K562 (cell line): Measurements from ENCODE around the gene ACTG2. TPM values are rescaled to one million over a fixed set of nuclear protein-coding genes. Genes with fewer than 3 reads are reported as not detected.

Source experiments
- E2F6 ChIP-seq, 2 experiments: IDR thresholded peaks; 2 replicates each; pipeline ENCODE4 v1.6.1; 2011; ENCODE audit warnings: borderline replicate concordance in 1 of 2, control low read depth in 1 of 2, low read depth in 1 of 2, low read length in 1 of 2, mild to moderate bottlenecking in 1 of 2, mixed read lengths in 1 of 2, moderate library complexity in 1 of 2; ENCODE audit not compliant: insufficient read depth in 1 of 2, insufficient read length in 1 of 2, poor library complexity in 1 of 2, severe bottlenecking in 1 of 2; ENCODE audit errors: extremely low read depth in 1 of 2
- TBL1XR1 ChIP-seq, 2 experiments: IDR thresholded peaks; 2 replicates each; pipeline ENCODE4 v1.6.1; 2012; ENCODE audit warnings: improper control_type of control experiment in 2 of 2, low read length in 2 of 2, mild to moderate bottlenecking in 1 of 2
- polyA plus RNA-seq, 8 experiments: library from polyadenylated mRNA; depleted of rRNA in 4 of 8; stranded (reverse) in 5 of 8; unstranded in 3 of 8; fragments of >200 nt; fragmentation: Nextera tagmentation in 2 of 8; fragmentation: Illumina TruSeq in 1 of 8; extraction: Ambion mirVana in 2 of 8; extraction: Trizol in 1 of 8; gene quantifications; 2 replicates each; pipeline versions ENCODE4 v1.2.1 to v1.2.3, GENCODE V29; 2011 to 2014; ENCODE audit warnings: inconsistent platforms in 1 of 8, missing spikeins in 1 of 8
- total RNA-seq, 7 experiments: library from RNA; depleted of rRNA in 6 of 7; stranded (reverse); fragments of >200 nt in 6 of 7; fragmentation: Illumina TruSeq in 2 of 7; extraction: Trizol in 2 of 7; gene quantifications; 2 replicates each; pipeline versions ENCODE4 v1.2.1 to v1.2.3, GENCODE V29; 2011 to 2021; ENCODE audit warnings: low replicate concordance in 1 of 7
- TF ChIP-seq, protein P1 (sequence below): fragments of 250-450 bp; sonication (Bioruptor Pico); IDR thresholded peaks from 2 replicates; pipeline ENCODE4 v1.8.0; 2022; ENCODE audit warnings: inconsistent platforms
- TF ChIP-seq, protein P2 (sequence below): fragments of 250-450 bp; sonication (Bioruptor Pico); IDR thresholded peaks from 2 replicates; pipeline ENCODE4 v1.8.0; 2022; ENCODE audit warnings: moderate library complexity, mild to moderate bottlenecking, inconsistent platforms

ACTG2 gene
- total and polyA plus RNA-seq, 9 of the 15 experiments (the other 6 are each of a cell fraction or from before 2014, with no cell fraction given) = 0.06 to 0.60 TPM; not detected in 7

GRCh38 chr2:73952499-73953446, 60.0 kb downstream of the ACTG2 start (continued):
- TF ChIP-seq E2F6 (IDR thresholded peaks at IDR 0.05; ENCODE audit: borderline replicate concordance in 1 of 2, extremely low read depth in 1 of 2, insufficient read depth in 1 of 2, insufficient read length in 1 of 2, low read depth in 1 of 2, low read length in 1 of 2, poor library complexity in 1 of 2, severe bottlenecking in 1 of 2) (no peak), TBL1XR1 (IDR thresholded peaks at IDR 0.05; ENCODE audit: low read length in 2 of 2) (no peak)
- TF ChIP-seq, protein P1, sequence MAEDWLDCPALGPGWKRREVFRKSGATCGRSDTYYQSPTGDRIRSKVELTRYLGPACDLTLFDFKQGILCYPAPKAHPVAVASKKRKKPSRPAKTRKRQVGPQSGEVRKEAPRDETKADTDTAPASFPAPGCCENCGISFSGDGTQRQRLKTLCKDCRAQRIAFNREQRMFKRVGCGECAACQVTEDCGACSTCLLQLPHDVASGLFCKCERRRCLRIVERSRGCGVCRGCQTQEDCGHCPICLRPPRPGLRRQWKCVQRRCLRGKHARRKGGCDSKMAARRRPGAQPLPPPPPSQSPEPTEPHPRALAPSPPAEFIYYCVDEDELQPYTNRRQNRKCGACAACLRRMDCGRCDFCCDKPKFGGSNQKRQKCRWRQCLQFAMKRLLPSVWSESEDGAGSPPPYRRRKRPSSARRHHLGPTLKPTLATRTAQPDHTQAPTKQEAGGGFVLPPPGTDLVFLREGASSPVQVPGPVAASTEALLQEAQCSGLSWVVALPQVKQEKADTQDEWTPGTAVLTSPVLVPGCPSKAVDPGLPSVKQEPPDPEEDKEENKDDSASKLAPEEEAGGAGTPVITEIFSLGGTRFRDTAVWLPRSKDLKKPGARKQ (CRISPR knock-in tag) = no peak
- TF ChIP-seq, protein P2, sequence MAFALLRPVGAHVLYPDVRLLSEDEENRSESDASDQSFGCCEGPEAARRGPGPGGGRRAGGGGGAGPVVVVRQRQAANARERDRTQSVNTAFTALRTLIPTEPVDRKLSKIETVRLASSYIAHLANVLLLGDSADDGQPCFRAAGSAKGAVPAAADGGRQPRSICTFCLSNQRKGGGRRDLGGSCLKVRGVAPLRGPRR = no peak
